Calu3 (cell line): ENCODE measurements around the gene LDAH. TPM values are rescaled to one million over a fixed set of nuclear protein-coding genes. Genes with fewer than 3 reads are reported as not detected.

Experiments
- BruUV-seq: library from RNA; stranded (reverse); fragments of 400-500 nt; replicated peaks from 2 replicates; lab custom pipeline; 2021; lab: Mats Ljungman, UMichigan
- CTCF ChIA-PET: fragments of 300-600 bp; sonication (Branson Sonifier 250); formaldehyde crosslinking; loops from one replicate; lab custom pipeline; 2022; ENCODE audit warnings: antibody characterized with exemption; lab: Charles Lee
- DNase-seq: peaks from one replicate; pipeline ENCODE4 v3.0.0; 2022
- H3K27ac Mint-ChIP-seq: one replicate; pipeline ENCODE4 v1.8.0; 2022; ENCODE audit warnings: mixed read lengths; ENCODE audit not compliant: unreplicated experiment
- H3K27me3 Mint-ChIP-seq: one replicate; pipeline ENCODE4 v1.8.0; 2022; ENCODE audit warnings: mixed read lengths; ENCODE audit not compliant: unreplicated experiment
- H3K36me3 Mint-ChIP-seq: one replicate; pipeline ENCODE4 v1.8.0; 2022; ENCODE audit warnings: mild to moderate bottlenecking, moderate library complexity, mixed read lengths; ENCODE audit not compliant: insufficient read depth, unreplicated experiment
- H3K4me1 Mint-ChIP-seq: one replicate; pipeline ENCODE4 v1.8.0; 2022; ENCODE audit warnings: mild to moderate bottlenecking, low read depth, mixed read lengths; ENCODE audit not compliant: unreplicated experiment
- H3K4me3 Mint-ChIP-seq: one replicate; pipeline ENCODE4 v1.8.0; 2022; ENCODE audit warnings: mild to moderate bottlenecking, low read depth, moderate library complexity, mixed read lengths; ENCODE audit not compliant: unreplicated experiment
- H3K9me3 Mint-ChIP-seq: one replicate; pipeline ENCODE4 v1.8.0; 2022; ENCODE audit warnings: low read depth, mixed read lengths; ENCODE audit not compliant: unreplicated experiment
- intact Hi-C: fragments of 100-400 bp; cut with micrococcal nuclease; formaldehyde crosslinking; loops from one replicate; pipeline ENCODE4 v1.10.0; 2022; ENCODE audit not compliant: unreplicated experiment
- total RNA-seq: library from RNA; stranded (reverse); gene quantifications from 2 replicates; pipeline ENCODE4 v1.2.3, GENCODE V29; 2022
- TF ChIP-seq, protein P1 (sequence below): fragments of 200-600 bp; IDR thresholded peaks from one replicate; pipeline ENCODE4 v1.8.0; 2022; ENCODE audit warnings: antibody characterized with exemption; ENCODE audit not compliant: unreplicated experiment

The LDAH gene
- total RNA-seq, 1 experiment from 2014 or later: 18.1 TPM

- DNase-seq: no peak
- Mint-ChIP-seq H3K36me3 (peaks cover 20% of the 10 kb centered on the region), H3K27ac (no peak overlapping the region), H3K4me1 (peaks cover 18% of the 10 kb centered on the region), H3K27me3 (no peaks in the 10 kb centered on the region), H3K4me3 (no peak overlapping the region), H3K9me3 (no peaks in the 10 kb centered on the region)
- TF ChIP-seq, protein P1, sequence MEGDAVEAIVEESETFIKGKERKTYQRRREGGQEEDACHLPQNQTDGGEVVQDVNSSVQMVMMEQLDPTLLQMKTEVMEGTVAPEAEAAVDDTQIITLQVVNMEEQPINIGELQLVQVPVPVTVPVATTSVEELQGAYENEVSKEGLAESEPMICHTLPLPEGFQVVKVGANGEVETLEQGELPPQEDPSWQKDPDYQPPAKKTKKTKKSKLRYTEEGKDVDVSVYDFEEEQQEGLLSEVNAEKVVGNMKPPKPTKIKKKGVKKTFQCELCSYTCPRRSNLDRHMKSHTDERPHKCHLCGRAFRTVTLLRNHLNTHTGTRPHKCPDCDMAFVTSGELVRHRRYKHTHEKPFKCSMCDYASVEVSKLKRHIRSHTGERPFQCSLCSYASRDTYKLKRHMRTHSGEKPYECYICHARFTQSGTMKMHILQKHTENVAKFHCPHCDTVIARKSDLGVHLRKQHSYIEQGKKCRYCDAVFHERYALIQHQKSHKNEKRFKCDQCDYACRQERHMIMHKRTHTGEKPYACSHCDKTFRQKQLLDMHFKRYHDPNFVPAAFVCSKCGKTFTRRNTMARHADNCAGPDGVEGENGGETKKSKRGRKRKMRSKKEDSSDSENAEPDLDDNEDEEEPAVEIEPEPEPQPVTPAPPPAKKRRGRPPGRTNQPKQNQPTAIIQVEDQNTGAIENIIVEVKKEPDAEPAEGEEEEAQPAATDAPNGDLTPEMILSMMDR: no peak
- CTCF ChIA-PET: interaction anchor here (2.9 kb wide), 1 partner anchor 229 kb away, joined by 25 read pairs; no protein-coding TSS in a partner anchor
- BruUV-seq: no TSS peak
- intact Hi-C loops: no loop called here
These were observed 182.3 kb downstream of the LDAH start for GRCh38 chr2:20640411-20641122.

DNA sequence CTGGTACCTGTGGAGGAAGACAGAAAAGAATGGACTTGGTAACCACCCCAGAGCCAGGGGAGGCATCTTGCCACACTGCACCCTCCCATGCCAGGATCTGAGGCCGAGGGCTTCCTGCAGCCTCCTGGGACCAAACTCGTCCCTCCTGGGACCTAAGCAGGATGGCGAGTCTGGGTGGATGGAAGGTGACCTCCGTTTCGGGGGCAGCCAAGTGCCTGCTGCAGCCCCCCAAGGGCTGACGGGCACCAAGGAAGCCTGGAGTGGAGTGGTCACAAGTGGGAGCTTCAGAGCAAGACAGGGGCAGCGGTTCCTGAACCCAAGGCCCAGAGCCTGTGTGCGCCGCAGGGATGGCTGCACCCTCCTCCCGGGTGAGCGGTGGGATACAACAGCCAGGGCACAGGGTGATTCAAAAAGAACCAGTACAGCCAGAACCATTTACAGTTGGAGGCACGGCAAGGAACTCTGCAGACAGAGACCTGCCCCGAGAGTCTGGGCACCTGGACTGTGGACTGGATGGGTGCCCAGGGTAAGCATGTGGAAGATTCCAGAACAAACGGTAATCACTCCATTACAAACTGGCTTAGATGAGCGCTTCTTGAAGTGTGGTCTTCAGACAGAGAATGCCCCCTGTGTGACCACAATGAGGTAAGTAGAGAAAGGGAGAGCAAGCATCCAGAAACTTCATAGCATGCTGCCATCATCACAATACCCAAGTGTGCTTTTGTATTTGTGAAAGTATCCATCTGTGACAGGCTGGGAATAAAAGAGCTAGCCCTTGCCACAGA is 184.1 kb downstream of the LDAH start:
- CTCF ChIA-PET: no interaction called here
- no peak overlapping the region for H3K27ac Mint-ChIP-seq
- no peaks in the 10 kb centered on the region for H3K27me3 Mint-ChIP-seq
- H3K36me3 Mint-ChIP-seq: peaks cover 29% of the 10 kb centered on the region
- DNase-seq: no peak
- no TSS peak for BruUV-seq
- H3K9me3 Mint-ChIP-seq: no peaks in the 10 kb centered on the region
- TF ChIP-seq, protein P1: no peak
- H3K4me1 Mint-ChIP-seq: peaks cover 34% of the 10 kb centered on the region
- no peak overlapping the region for H3K4me3 Mint-ChIP-seq
- intact Hi-C loops: no loop called here

- intact Hi-C loops: no loop called here
- no peak overlapping the region for H3K27ac Mint-ChIP-seq
- H3K9me3 Mint-ChIP-seq: no peaks in the 10 kb centered on the region
- no TSS peak for BruUV-seq
- H3K4me1 Mint-ChIP-seq: peaks cover 39% of the 10 kb centered on the region
- no peak overlapping the region for H3K4me3 Mint-ChIP-seq
- H3K27me3 Mint-ChIP-seq: no peaks in the 10 kb centered on the region
- no peak for DNase-seq
- peaks cover 30% of the 10 kb centered on the region for H3K36me3 Mint-ChIP-seq
- TF ChIP-seq, protein P1: no peak
- CTCF ChIA-PET: no interaction called here
These were observed 184.9 kb downstream of the LDAH start for GRCh38 chr2:20638014-20638413.

DNA sequence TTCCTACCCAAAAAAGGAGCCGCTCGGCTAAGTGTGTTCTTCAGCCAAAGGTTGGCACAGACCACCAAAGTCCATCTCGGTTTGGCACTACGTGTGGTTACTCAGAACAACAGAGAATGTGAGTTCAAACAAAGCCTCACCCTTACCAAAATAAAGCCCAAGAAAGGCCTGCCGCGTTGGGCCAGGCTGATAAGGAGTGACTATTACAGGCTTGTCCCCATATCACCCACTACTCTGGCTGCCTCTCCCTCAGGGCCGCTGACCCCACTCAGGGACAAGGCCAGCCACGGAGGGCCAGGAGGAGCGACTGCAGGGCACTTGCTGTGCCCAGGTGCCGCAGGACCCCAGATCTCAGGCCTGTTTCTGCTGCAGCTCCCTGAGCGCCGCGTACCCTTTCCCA is 185.8 kb downstream of the LDAH start:
- CTCF ChIA-PET: no interaction called here

More for the DNA sequence above, 185.8 kb downstream of the LDAH start:
- BruUV-seq: no TSS peak
- Mint-ChIP-seq H3K36me3 (peaks cover 30% of the 10 kb centered on the region), H3K9me3 (no peaks in the 10 kb centered on the region), H3K4me1 (peaks cover 36% of the 10 kb centered on the region), H3K27ac (no peak overlapping the region), H3K4me3 (no peak overlapping the region), H3K27me3 (no peaks in the 10 kb centered on the region)
- DNase-seq: no peak
- TF ChIP-seq, protein P1: no peak
- intact Hi-C loops: no loop called here
